ENCODE data around the gene CYFIP1. TPM values are rescaled to one million over a fixed set of nuclear protein-coding genes. Genes with fewer than 3 reads are reported as not detected.
A peak's percentile ranks its signal among the peaks of the same experiment; 100 is the strongest.

The CYFIP1 gene
- total RNA-seq, 1 experiment from 2014 or later = 205 TPM

- intact Hi-C loops (cut with micrococcal nuclease; ENCODE audit: unreplicated experiment) = no loop called here
- Histone ChIP-seq H3K9me3 (peaks cover 19% of the 10 kb centered on the region), H3K4me1 (peaks cover 23% of the 10 kb centered on the region), H3K36me3 (ENCODE audit: control insufficient read depth, insufficient read depth, low read length) (no peaks in the 10 kb centered on the region), H3K27me3 (replicated peaks; ENCODE audit: control insufficient read depth, insufficient read depth, low read length) (no peaks in the 10 kb centered on the region), H3K4me3 (ENCODE audit: low read depth, low read length) (no peak overlapping the region)
- Mint-ChIP-seq H3K4me1 (ENCODE audit: low read depth, unreplicated experiment) (peaks cover 24% of the 10 kb centered on the region), H3K4me3 (ENCODE audit: unreplicated experiment) (peak overlapping the region; percentile 27), H3K9me3 (ENCODE audit: unreplicated experiment) (peaks cover 9% of the 10 kb centered on the region), H3K36me3 (ENCODE audit: insufficient read depth, unreplicated experiment) (peaks cover 5% of the 10 kb centered on the region), H3K27me3 (ENCODE audit: insufficient read depth, unreplicated experiment) (no peaks in the 10 kb centered on the region), H3K27ac (ENCODE audit: unreplicated experiment) (peak overlapping the region; percentile 1)
- ChIA-PET CTCF (no interaction called here), POLR2A (no interaction called here)
- TF ChIP-seq CTCF (IDR thresholded peaks at IDR 0.05; ENCODE audit: insufficient read depth in 1 of 2, low read depth in 1 of 2, low read length in 1 of 2, severe bottlenecking in 1 of 2, unreplicated experiment in 1 of 2) = no peak
- BruUV-seq (replicated peaks) = no TSS peak
- DNase-seq = peak; percentile 70 to 76
These were observed 6.9 kb downstream of the CYFIP1 start for GRCh38 chr15:22973286-22973685.

GRCh38 chr15:22969489-22969888 is 10.7 kb downstream of the CYFIP1 start:
- DNase-seq = no peak
- peaks cover 18% of the 10 kb centered on the region for H3K4me1 ChIP-seq
- H3K36me3 Mint-ChIP-seq (ENCODE audit: insufficient read depth, unreplicated experiment) = peaks cover 12% of the 10 kb centered on the region
- BruUV-seq (replicated peaks) = no TSS peak
- intact Hi-C loops (cut with micrococcal nuclease; ENCODE audit: unreplicated experiment) = no loop called here
- H3K4me3 ChIP-seq (ENCODE audit: low read depth, low read length) = no peak overlapping the region
- H3K36me3 ChIP-seq (ENCODE audit: control insufficient read depth, insufficient read depth, low read length) = no peaks in the 10 kb centered on the region
- ChIA-PET CTCF (no interaction called here), POLR2A (interaction anchor here (0.6 kb wide), 1 partner anchor 10 kb away, joined by 4 read pairs; no protein-coding TSS in a partner anchor)
- H3K27ac Mint-ChIP-seq (ENCODE audit: unreplicated experiment) = no peak overlapping the region
- peaks cover 9% of the 10 kb centered on the region for H3K9me3 Mint-ChIP-seq (ENCODE audit: unreplicated experiment)
- no peaks in the 10 kb centered on the region for H3K27me3 ChIP-seq (replicated peaks; ENCODE audit: control insufficient read depth, insufficient read depth, low read length)
- no peaks in the 10 kb centered on the region for H3K27me3 Mint-ChIP-seq (ENCODE audit: insufficient read depth, unreplicated experiment)
- peaks cover 19% of the 10 kb centered on the region for H3K9me3 ChIP-seq
- TF ChIP-seq CTCF (IDR thresholded peaks at IDR 0.05; ENCODE audit: insufficient read depth in 1 of 2, low read depth in 1 of 2, low read length in 1 of 2, severe bottlenecking in 1 of 2, unreplicated experiment in 1 of 2) = no peak
- no peak overlapping the region for H3K4me3 Mint-ChIP-seq (ENCODE audit: unreplicated experiment)
- H3K4me1 Mint-ChIP-seq (ENCODE audit: low read depth, unreplicated experiment) = peaks cover 20% of the 10 kb centered on the region

- H3K9me3 Mint-ChIP-seq (ENCODE audit: unreplicated experiment) = peaks cover 9% of the 10 kb centered on the region
- H3K4me1 Mint-ChIP-seq (ENCODE audit: low read depth, unreplicated experiment) = peaks cover 17% of the 10 kb centered on the region
- Histone ChIP-seq H3K27me3 (replicated peaks; ENCODE audit: control insufficient read depth, insufficient read depth, low read length) (no peaks in the 10 kb centered on the region), H3K9me3 (peaks cover 19% of the 10 kb centered on the region), H3K4me3 (ENCODE audit: low read depth, low read length) (no peak overlapping the region), H3K4me1 (peaks cover 12% of the 10 kb centered on the region), H3K36me3 (ENCODE audit: control insufficient read depth, insufficient read depth, low read length) (no peaks in the 10 kb centered on the region)
- ChIA-PET POLR2A (no interaction called here), CTCF (no interaction called here)
- intact Hi-C loops (cut with micrococcal nuclease; ENCODE audit: unreplicated experiment) = no loop called here
- no peak overlapping the region for H3K4me3 Mint-ChIP-seq (ENCODE audit: unreplicated experiment)
- H3K36me3 Mint-ChIP-seq (ENCODE audit: insufficient read depth, unreplicated experiment) = peaks cover 12% of the 10 kb centered on the region
- no peak overlapping the region for H3K27ac Mint-ChIP-seq (ENCODE audit: unreplicated experiment)
- no peaks in the 10 kb centered on the region for H3K27me3 Mint-ChIP-seq (ENCODE audit: insufficient read depth, unreplicated experiment)
- no TSS peak for BruUV-seq (replicated peaks)
- DNase-seq = no peak
- no peak for TF ChIP-seq CTCF (IDR thresholded peaks at IDR 0.05; ENCODE audit: insufficient read depth in 1 of 2, low read depth in 1 of 2, low read length in 1 of 2, severe bottlenecking in 1 of 2, unreplicated experiment in 1 of 2)
These were observed 11.8 kb downstream of the CYFIP1 start for GRCh38 chr15:22968366-22968765.
